ENCODE results near the gene CCDC51.
A peak's percentile ranks its signal among the peaks of the same experiment; 100 is the strongest.
"Not testable (repeated sequence)": the region's sequence is repeated elsewhere in the genome, so short reads cannot be mapped to it uniquely, and the experiment has no call there.

Gene CCDC51

GRCh38 chr3:48474619-48475018 lies 34.7 kb upstream of the CCDC51 start:
- no peak for TF ChIP-seq CTCF (IDR thresholded peaks at IDR 0.05; ENCODE audit: extremely low read depth, missing control alignments)
- DNase-seq (ENCODE audit: low spot score), result no peak

- DNase-seq (ENCODE audit: low spot score), result not testable (repeated sequence)
Measured at GRCh38 chr3:48474031-48474430, 34.1 kb upstream of the CCDC51 start.

GRCh38 chr3:48473617-48473952 lies 33.7 kb upstream of the CCDC51 start:
- DNase-seq (ENCODE audit: low spot score), result no peak
- no peak for TF ChIP-seq CTCF (IDR thresholded peaks at IDR 0.05; ENCODE audit: extremely low read depth, missing control alignments)

- TF ChIP-seq CTCF (IDR thresholded peaks at IDR 0.05; ENCODE audit: extremely low read depth, missing control alignments), result peak; percentile 3
- DNase-seq (ENCODE audit: low spot score), result peak; percentile 93
Measured at GRCh38 chr3:48472923-48473616, 33.2 kb upstream of the CCDC51 start.

GRCh38 chr3:48472673-48472922 lies 32.7 kb upstream of the CCDC51 start:
- no peak for DNase-seq (ENCODE audit: low spot score)
- no peak for TF ChIP-seq CTCF (IDR thresholded peaks at IDR 0.05; ENCODE audit: extremely low read depth, missing control alignments)

GRCh38 chr3:48470286-48470685 lies 30.4 kb upstream of the CCDC51 start:
- no peak for DNase-seq (ENCODE audit: low spot score)
- TF ChIP-seq CTCF (IDR thresholded peaks at IDR 0.05; ENCODE audit: extremely low read depth, missing control alignments), result no peak

GRCh38 chr3:48469046-48469915 lies 29.4 kb upstream of the CCDC51 start:
- no peak for DNase-seq (ENCODE audit: low spot score)
- TF ChIP-seq CTCF (IDR thresholded peaks at IDR 0.05; ENCODE audit: extremely low read depth, missing control alignments), result no peak

GRCh38 chr3:48468329-48468731 lies 28.4 kb upstream of the CCDC51 start:
- no peak for DNase-seq (ENCODE audit: low spot score)
- TF ChIP-seq CTCF (IDR thresholded peaks at IDR 0.05; ENCODE audit: extremely low read depth, missing control alignments), result no peak

Measured in GM20000 (cell line).